SK-N-SH (cell line): ENCODE measurements around the gene SSTR3.

Source experiments
- CHD2 ChIP-seq: fragments of 150-350 bp; IDR thresholded peaks from 2 replicates; pipeline ENCODE4 v1.6.1; 2018; ENCODE audit warnings: low read length; ENCODE audit not compliant: partially characterized antibody
- EP300 ChIP-seq, 2 experiments: IDR thresholded peaks; 2 replicates each; pipeline versions ENCODE4 v1.4.0 to v1.6.1; 2012; ENCODE audit warnings: borderline replicate concordance in 1 of 2, low read depth in 1 of 2, low read length in 1 of 2
- JUND ChIP-seq: IDR thresholded peaks from 2 replicates; pipeline ENCODE4 v1.4.0; 2012
- POLR2AphosphoS5 ChIP-seq: IDR thresholded peaks from 2 replicates; pipeline ENCODE4 v1.6.1; 2012; ENCODE audit warnings: low read depth, low read length
- RAD21 ChIP-seq: IDR thresholded peaks from 2 replicates; pipeline ENCODE4 v1.6.1; 2012; ENCODE audit warnings: mild to moderate bottlenecking, low read length
- TCF12 ChIP-seq: IDR thresholded peaks from 2 replicates; pipeline ENCODE4 v1.4.0; 2012
- TEAD4 ChIP-seq: IDR thresholded peaks from 2 replicates; pipeline ENCODE4 v1.4.0; 2012; ENCODE audit warnings: mild to moderate bottlenecking, borderline replicate concordance; ENCODE audit not compliant: insufficient read depth
- YY1 ChIP-seq: IDR thresholded peaks from 2 replicates; pipeline ENCODE4 v1.4.0; 2012; ENCODE audit warnings: low read depth, mild to moderate bottlenecking
- TF ChIP-seq, protein P1 (sequence below): fragments of 200-600 bp; sonication (generic); IDR thresholded peaks from 2 replicates; pipeline ENCODE4 v1.6.1; 2017; ENCODE audit warnings: antibody characterized with exemption, mild to moderate bottlenecking, moderate library complexity
- TF ChIP-seq, protein P2 (sequence below): fragments of 150-350 bp; IDR thresholded peaks from 2 replicates; pipeline ENCODE4 v1.6.1; 2016; ENCODE audit warnings: mild to moderate bottlenecking, low read depth, low read length
- TF ChIP-seq, protein P3 (sequence below): IDR thresholded peaks from 2 replicates; pipeline ENCODE4 v1.4.0; 2012; ENCODE audit warnings: low read depth

DNA sequence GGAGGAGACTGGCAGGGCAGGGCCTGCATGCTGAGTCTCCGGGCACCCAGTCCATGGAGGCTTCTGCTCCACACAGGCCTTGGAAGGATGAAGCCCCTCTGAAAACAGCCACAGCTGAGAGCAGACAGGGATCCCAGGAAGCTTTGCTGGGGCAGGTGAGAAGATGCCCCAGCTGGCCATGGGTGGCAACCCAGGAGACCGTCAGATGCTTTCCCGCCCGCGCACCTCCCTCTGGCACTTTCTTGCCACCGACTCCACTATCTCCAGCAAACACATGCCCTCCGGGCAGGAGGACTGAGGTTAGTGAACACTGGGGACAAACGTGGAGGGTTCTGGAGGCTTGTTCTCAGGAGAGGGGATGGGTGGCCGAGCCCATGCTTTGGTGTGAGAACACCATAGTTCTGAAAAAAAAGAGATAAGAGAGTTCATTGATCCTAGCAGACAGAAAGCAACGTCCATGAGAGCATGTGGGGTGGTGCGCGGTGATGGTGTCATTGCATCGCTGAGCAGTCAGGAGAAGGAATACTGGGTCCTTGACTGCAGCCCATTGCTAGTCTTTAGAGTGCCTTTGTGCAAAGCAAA, 26.5 kb downstream of the SSTR3 start:
- no peak for TF ChIP-seq RAD21
- TF ChIP-seq CHD2, result no peak
- TF ChIP-seq TCF12, result no peak
- no peak for TF ChIP-seq EP300 (IDR thresholded peaks at IDR 0.05; ENCODE audit: borderline replicate concordance in 1 of 2, low read depth in 1 of 2, low read length in 1 of 2)
- no peak for TF ChIP-seq TEAD4
- TF ChIP-seq, protein P1, sequence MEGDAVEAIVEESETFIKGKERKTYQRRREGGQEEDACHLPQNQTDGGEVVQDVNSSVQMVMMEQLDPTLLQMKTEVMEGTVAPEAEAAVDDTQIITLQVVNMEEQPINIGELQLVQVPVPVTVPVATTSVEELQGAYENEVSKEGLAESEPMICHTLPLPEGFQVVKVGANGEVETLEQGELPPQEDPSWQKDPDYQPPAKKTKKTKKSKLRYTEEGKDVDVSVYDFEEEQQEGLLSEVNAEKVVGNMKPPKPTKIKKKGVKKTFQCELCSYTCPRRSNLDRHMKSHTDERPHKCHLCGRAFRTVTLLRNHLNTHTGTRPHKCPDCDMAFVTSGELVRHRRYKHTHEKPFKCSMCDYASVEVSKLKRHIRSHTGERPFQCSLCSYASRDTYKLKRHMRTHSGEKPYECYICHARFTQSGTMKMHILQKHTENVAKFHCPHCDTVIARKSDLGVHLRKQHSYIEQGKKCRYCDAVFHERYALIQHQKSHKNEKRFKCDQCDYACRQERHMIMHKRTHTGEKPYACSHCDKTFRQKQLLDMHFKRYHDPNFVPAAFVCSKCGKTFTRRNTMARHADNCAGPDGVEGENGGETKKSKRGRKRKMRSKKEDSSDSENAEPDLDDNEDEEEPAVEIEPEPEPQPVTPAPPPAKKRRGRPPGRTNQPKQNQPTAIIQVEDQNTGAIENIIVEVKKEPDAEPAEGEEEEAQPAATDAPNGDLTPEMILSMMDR, result no peak
- no peak for TF ChIP-seq POLR2AphosphoS5
- TF ChIP-seq YY1, result no peak
- TF ChIP-seq, protein P2, sequence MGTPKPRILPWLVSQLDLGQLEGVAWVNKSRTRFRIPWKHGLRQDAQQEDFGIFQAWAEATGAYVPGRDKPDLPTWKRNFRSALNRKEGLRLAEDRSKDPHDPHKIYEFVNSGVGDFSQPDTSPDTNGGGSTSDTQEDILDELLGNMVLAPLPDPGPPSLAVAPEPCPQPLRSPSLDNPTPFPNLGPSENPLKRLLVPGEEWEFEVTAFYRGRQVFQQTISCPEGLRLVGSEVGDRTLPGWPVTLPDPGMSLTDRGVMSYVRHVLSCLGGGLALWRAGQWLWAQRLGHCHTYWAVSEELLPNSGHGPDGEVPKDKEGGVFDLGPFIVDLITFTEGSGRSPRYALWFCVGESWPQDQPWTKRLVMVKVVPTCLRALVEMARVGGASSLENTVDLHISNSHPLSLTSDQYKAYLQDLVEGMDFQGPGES, result no peak
- TF ChIP-seq, protein P3, sequence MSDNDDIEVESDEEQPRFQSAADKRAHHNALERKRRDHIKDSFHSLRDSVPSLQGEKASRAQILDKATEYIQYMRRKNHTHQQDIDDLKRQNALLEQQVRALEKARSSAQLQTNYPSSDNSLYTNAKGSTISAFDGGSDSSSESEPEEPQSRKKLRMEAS, result no peak
- no peak for TF ChIP-seq JUND
